ENCODE results near the gene HMCN1.
"Not testable (repeated sequence)": the region's sequence is repeated elsewhere in the genome, so short reads cannot be mapped to it uniquely, and the experiment has no call there.

HMCN1 gene

DNA sequence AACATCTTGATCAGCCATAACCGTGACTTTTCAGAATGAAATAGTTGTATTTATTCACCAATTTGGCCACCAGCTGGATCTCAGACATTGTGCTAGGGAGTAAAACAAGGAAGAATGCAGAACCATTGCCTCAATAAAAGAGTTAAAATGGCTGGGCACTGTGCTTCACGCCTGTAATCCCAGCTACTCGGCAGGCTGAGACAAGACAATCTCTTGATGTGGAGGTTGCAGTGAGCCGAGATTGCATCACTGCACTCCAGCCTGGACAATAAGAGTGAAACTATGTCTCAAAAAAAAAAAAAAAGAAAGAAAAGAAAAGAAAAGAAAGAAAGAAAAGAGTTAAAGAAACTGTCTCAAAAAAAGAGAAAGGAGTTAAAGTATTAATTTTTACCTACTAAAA, 441.4 kb downstream of the HMCN1 start:
- no peak for DNase-seq

DNA sequence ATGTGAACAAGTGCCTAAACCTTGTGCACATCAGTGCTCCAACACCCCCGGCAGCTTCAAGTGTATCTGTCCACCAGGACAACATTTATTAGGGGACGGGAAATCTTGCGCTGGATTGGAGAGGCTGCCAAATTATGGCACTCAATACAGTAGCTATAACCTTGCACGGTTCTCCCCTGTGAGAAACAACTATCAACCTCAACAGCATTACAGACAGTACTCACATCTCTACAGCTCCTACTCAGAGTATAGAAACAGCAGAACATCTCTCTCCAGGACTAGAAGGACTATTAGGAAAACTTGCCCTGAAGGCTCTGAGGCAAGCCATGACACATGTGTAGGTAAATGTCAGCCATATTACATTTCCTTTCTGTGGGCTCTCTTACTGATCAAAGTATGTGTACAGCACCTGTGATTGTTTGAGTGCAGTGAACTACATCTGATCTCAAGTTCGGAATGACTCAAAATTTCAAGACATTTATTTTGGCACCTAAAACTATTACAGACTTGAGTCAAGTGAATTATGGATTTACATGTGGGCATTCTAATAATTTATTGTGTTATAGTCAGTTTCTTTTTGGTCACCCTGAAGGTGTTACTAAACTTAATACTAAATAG, 444.3 kb downstream of the HMCN1 start:
- no peak for DNase-seq

DNA sequence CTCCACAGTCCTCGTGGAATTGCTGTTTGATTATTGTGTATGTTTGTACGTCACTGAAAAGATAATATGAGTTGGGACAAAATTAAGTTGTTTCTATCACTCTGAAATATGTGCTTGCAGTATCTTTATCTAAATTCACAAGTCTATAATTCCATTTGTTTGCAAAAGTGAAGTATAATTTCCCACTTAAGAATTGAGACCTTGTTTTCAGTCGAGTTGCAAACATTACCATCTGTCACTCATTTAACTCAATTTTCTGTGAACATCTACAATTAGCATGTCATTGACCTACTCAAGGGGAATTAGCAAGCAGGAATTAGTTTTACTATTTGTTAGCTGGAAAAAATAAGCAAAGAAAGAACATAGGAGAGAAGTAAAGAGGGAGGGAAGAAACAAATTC, 445.0 kb downstream of the HMCN1 start:
- no peak for DNase-seq

DNA sequence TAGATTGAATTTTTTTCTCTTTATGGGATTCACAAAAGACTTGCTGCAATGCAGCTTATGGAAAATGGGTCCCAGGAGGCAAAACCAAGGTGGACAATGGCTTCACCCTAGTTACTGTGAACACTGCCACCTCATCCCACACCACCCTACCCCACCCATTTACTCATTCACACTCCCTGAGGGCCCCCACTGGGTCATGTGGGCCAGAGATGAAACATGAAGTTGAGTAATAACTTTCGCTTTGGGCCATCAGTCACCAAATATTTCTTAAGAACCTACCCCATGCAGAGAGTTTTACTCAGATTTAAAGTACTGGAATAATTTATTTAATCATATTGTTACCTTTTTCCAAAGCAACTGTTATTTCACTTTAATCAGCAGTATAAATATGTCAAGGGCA, 449.0 kb downstream of the HMCN1 start:
- no peak for DNase-seq

GRCh38 chr1:186183970-186184628, 449.9 kb downstream of the HMCN1 start:
- no peak for DNase-seq

DNA sequence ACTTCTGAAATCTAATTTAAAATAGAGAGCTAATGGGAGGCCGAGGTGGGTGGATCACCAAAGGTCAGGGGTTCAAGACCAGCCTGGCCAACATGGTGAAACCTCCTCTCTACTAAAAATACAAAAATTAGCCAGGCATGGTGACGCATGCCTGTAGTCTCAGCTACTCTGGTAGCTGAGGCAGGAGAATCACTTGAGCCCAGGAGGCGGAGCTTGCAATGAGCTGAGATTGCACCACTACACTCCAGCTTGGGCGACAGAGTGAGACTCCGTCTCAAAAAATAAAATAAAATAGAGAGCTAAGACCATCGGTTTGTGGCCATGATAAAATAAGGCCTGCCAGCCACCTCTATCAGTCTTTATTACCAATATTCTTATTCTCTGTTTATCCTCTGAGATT, 452.1 kb downstream of the HMCN1 start:
- not testable (repeated sequence) for DNase-seq

DNA sequence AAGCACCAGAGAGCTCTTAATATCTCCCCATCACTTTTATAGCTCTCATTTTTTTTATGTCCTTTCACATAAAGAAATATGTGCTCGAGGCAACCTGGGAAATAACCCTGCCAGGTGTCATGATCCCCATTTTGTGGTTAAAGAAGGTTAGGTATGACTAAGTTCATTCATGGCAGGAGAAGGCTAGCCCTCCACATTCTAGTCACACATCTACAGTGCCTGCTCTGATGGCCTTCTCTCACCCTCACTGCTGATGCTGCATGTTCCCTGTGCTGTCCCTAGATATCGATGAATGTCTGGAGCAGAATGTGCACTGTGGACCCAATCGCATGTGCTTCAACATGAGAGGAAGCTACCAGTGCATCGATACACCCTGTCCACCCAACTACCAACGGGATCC, 453.4 kb downstream of the HMCN1 start:
- DNase-seq, result no peak

GRCh38 chr1:186188004-186188539, 453.9 kb downstream of the HMCN1 start:
- no peak for DNase-seq

- no peak for DNase-seq
Measured at GRCh38 chr1:186188736-186189135, 454.5 kb downstream of the HMCN1 start.

- DNase-seq, result no peak
Measured at GRCh38 chr1:186189156-186189555, 455.0 kb downstream of the HMCN1 start.

DNA sequence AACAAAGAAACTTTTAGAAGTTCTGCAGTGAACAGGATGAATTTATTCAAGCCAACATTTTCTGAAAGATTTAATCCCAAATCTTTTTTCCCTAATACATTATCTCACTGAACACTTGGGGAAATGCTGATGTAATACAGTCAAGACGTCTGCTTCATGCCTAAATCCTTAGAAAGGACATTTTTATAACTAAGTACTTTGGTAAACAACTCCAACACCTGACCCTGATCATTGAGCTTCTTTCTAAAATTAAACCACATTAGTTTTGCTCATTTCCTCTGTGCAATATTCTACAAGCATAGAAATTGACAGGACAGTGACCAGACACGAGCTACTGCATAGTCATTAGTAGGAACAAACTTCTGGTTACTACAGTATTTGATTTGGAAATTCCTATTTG, 457.3 kb downstream of the HMCN1 start:
- DNase-seq, result no peak

GRCh38 chr1:186193224-186193623, 459.0 kb downstream of the HMCN1 start:
- DNase-seq, result no peak

DNA sequence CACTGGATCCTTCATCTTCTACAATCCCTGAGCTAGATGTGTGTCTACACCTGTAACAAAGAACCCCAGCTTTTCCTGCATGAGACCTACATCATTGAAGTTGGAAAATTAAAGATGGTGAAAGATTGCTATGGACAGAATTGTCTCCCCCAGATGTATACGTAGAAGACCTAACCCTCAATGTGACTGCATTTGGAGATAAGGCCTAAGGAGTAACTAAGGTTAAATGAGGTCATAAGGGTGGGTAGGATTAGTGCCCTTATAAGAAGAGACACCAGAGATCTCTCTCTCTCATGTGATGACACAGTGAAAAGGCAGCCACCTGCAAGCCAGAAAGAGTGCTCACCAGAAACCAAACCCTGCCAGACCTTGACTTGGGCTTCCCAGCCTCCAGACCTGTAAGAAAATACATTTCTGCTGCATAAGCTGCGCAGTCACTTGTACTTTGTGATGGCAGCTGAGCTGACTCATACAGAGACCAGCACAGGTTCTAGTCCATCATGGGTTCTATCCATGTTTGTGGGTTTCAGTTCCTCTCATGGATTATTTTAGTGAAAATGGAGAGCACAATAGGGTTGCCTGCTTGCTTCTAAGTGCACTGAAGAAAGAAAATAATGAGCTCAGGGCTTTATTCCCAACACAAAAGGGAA, 460.0 kb downstream of the HMCN1 start:
- DNase-seq, result no peak

DNA sequence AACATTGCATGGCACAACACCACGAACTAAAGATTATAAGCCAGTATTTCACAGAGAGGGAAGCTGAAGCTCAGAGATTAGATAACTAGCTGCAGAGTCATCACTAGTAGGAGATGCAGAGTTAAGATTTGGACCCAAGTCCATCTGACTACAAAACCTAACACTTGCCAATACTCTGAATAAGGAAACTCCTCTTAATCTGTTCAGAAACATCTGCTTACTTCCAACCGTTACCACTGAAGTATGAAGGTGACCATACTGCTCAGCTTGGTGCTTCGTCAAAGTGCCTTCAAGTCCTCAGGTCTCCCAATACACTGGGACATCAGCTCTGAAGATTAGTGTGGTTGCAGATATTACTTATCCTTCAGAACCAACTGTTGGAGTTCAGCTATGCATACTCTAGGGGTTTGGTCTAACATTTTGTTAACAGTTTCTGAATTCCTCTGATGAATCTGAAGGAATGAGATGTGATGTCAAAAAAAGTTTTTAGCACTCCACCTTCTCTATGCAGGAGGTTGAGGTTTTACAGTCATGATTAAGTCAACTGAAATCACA, 461.3 kb downstream of the HMCN1 start:
- no peak for DNase-seq

GRCh38 chr1:186202271-186202764, 468.1 kb downstream of the HMCN1 start:
- DNase-seq, result no peak

DNA sequence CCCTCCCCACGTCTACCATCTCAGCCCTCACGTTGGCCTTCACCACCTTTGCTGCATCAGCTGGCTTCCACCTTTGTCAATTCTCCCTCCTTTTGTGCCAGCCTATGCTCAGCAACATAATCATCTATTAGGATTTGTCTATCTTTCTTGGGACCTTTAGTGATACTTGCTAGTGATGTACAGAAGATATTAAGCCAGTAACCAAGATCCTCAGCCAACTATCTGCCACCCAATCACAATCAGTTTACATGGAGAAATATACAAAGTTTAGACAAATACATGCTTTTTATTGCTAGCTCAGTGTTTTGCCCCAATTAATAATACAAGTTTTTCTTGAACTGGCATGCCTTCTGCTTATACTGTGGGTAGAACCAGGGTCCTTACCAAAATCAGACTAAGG, 468.6 kb downstream of the HMCN1 start:
- DNase-seq, result no peak

DNA sequence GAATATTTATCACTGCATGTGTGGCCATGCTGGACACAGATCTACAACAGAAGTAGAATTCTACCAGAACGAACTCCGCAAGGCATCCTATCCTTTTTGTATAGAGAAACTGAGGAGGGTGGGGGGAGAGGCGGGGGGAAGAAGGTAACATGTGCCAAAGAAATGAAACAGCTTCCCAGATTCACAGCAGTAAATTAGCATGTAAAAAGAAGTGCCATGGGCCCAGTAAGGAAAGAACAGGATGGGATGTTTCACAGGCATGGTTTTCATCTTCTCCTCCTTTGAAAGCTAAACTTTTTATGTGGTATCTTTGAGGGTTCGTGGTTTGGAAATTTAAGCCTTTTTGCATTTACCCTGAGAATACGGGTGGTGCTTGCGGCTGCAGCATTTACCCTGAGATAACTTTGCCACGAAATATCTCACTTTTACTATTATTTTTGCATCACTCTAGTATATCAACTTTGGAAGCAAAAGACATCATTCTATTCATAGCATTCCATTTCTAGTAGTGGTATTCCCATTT, 471.9 kb downstream of the HMCN1 start:
- no peak for DNase-seq

- no peak for DNase-seq
Measured at GRCh38 chr1:186207391-186208085, 473.3 kb downstream of the HMCN1 start.

DNA sequence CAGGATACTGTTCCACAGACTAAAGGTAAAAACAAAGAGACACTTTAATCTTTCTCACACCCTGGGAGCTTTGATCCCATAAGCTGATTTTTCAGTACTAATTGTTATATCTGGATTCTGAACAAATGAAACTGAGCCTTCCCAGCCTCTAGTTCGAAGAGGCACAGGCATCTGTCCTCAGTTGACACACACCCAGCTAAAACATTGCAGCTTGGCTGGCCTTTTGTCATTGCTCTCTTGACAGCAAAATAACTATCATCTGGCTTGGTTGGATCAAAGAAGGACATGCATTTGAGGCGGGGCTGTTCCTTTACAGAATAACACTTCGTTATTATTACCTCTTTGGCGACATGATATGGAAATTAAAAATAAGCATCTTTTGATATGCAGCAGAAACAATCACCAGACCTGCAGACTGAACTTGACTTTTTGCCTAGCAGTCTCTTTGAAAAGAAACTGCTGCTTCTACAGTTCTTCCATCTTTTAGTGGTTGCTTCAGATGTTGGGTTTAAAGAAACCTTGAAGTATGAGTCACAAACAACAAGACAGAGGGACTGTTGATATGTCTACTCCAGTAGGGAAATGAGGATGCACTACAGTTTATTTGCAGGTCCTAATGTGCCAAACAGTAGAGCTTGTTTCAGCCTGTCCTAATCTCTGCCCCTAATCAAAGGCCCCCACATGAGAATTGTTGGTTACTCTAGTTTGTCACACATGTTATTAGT, 474.4 kb downstream of the HMCN1 start:
- DNase-seq, result no peak

- no peak for DNase-seq
Measured at GRCh38 chr1:186210258-186210657, 476.1 kb downstream of the HMCN1 start.

GRCh38 chr1:186211583-186211982, 477.4 kb downstream of the HMCN1 start:
- not testable (repeated sequence) for DNase-seq

DNA sequence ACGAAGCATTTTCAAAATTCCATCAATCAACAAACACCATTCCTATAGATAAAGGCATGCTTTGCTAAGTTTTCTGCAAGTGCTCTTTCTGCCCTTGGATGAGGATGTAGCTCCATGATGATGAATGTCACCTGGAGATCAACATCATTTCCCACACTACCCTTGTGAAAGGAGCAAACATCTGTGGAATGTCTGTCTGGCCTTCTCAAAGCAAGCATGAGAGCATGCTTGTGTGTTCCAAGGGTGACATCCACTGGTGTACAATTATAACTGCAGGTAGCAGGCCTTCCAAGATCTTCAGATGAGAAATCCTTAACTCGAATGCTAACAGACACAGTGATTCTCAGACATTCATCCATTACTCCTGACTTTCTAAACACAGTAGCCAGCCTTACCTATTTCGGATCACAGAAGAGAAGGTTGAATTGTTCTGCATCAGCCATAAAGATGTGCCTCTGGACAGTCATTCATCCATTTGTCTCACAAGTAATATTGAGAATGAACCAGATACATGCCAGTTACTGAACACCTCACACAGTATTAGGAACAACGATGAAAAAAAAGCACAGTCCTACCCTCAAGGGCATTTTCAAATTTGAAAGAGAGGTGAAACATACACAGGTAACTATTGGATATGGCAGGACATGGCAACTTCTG, 478.5 kb downstream of the HMCN1 start:
- peak; percentile 6 for DNase-seq

Data from NCI-H1436 (cell line).